ENCODE results near the gene TDRD12. TPM values are rescaled to one million over a fixed set of nuclear protein-coding genes. Genes with fewer than 3 reads are reported as not detected.

Gene TDRD12
- total RNA-seq, 1 experiment from 2014 or later = 1.3 TPM

- CTCF ChIA-PET = interaction anchor here (1.6 to 1.9 kb wide), 2 partner anchors 12 to 38 kb away, joined by 7 to 8 read pairs; no protein-coding TSS in a partner anchor
- H3K36me3 Mint-ChIP-seq = no peaks in the 10 kb centered on the region
- no peaks in the 10 kb centered on the region for H3K4me1 Mint-ChIP-seq
- DNase-seq (ENCODE audit: low spot score) (no peak), ATAC-seq (no peak)
- H3K27ac Mint-ChIP-seq = no peak overlapping the region
- H3K9me3 Mint-ChIP-seq = no peaks in the 10 kb centered on the region
- TF ChIP-seq GRHL2 (CRISPR knock-in tag; IDR thresholded peaks at IDR 0.05; ENCODE audit: insufficient replicate concordance, severe bottlenecking) (no peak), CBFB (CRISPR knock-in tag; IDR thresholded peaks at IDR 0.05; ENCODE audit: low read depth) (no peak), TP53 (CRISPR knock-in tag; IDR thresholded peaks at IDR 0.05) (no peak), RELA (CRISPR knock-in tag; IDR thresholded peaks at IDR 0.05; ENCODE audit: borderline replicate concordance) (no peak), KAT7 (CRISPR knock-in tag; IDR thresholded peaks at IDR 0.05; ENCODE audit: borderline replicate concordance) (no peak), NFE2L1 (CRISPR knock-in tag; IDR thresholded peaks at IDR 0.05) (no peak), NR1H2 (CRISPR knock-in tag; IDR thresholded peaks at IDR 0.05) (no peak), CTCF (IDR thresholded peaks at IDR 0.05) (no peak), OVOL2 (CRISPR knock-in tag; IDR thresholded peaks at IDR 0.05; ENCODE audit: borderline replicate concordance) (no peak), JUN (CRISPR knock-in tag; IDR thresholded peaks at IDR 0.05) (no peak), ZNF425 (CRISPR knock-in tag; conservative IDR thresholded peaks at IDR 0.05) (no peak), ATF3 (CRISPR knock-in tag; conservative IDR thresholded peaks at IDR 0.05) (no peak), ATF6 (CRISPR knock-in tag; IDR thresholded peaks at IDR 0.05) (no peak), SMAD3 (CRISPR knock-in tag; IDR thresholded peaks at IDR 0.05; ENCODE audit: borderline replicate concordance) (no peak), JAZF1 (CRISPR knock-in tag; IDR thresholded peaks at IDR 0.05) (no peak)
- H3K4me3 Mint-ChIP-seq = no peak overlapping the region
- POLR2A ChIA-PET = no interaction called here
- no peaks in the 10 kb centered on the region for H3K27me3 Mint-ChIP-seq (ENCODE audit: low read depth)
These were observed 29.4 kb downstream of the TDRD12 start for GRCh38 chr19:32748948-32749347.

GRCh38 chr19:32749361-32749760 is 29.8 kb downstream of the TDRD12 start:
- Mint-ChIP-seq H3K4me3 (no peak overlapping the region), H3K27ac (no peak overlapping the region), H3K9me3 (no peaks in the 10 kb centered on the region), H3K27me3 (ENCODE audit: low read depth) (no peaks in the 10 kb centered on the region), H3K36me3 (no peaks in the 10 kb centered on the region), H3K4me1 (no peaks in the 10 kb centered on the region)
- DNase-seq (ENCODE audit: low spot score) (no peak), ATAC-seq (no peak)
- ChIA-PET CTCF (no interaction called here), POLR2A (no interaction called here)
- TF ChIP-seq SP1 (CRISPR knock-in tag; conservative IDR thresholded peaks at IDR 0.05) = no peak
- TF ChIP-seq SOX15 (CRISPR knock-in tag; IDR thresholded peaks at IDR 0.05) = no peak
- TF ChIP-seq CBFB (CRISPR knock-in tag; IDR thresholded peaks at IDR 0.05; ENCODE audit: low read depth) = no peak

GRCh38 chr19:32750441-32751055 is 31.0 kb downstream of the TDRD12 start:
- Mint-ChIP-seq H3K27ac (no peak overlapping the region), H3K27me3 (ENCODE audit: low read depth) (no peaks in the 10 kb centered on the region), H3K4me3 (no peak overlapping the region), H3K9me3 (peaks cover 5% of the 10 kb centered on the region; the same call in 1 of the 2 replicates), H3K36me3 (no peaks in the 10 kb centered on the region), H3K4me1 (no peaks in the 10 kb centered on the region)
- ATAC-seq (no peak), DNase-seq (ENCODE audit: low spot score) (no peak)
- POLR2A ChIA-PET = no interaction called here
- CTCF ChIA-PET = no interaction called here
- TF ChIP-seq PREB (CRISPR knock-in tag; IDR thresholded peaks at IDR 0.05; ENCODE audit: borderline replicate concordance) (no peak), MYBL2 (CRISPR knock-in tag; IDR thresholded peaks at IDR 0.05) (no peak), ZBTB21 (CRISPR knock-in tag; IDR thresholded peaks at IDR 0.05; ENCODE audit: borderline replicate concordance) (no peak), ZNF671 (CRISPR knock-in tag; IDR thresholded peaks at IDR 0.05) (no peak), HMGXB4 (CRISPR knock-in tag; IDR thresholded peaks at IDR 0.05) (no peak), TEAD1 (CRISPR knock-in tag; IDR thresholded peaks at IDR 0.05) (no peak), ZMAT4 (CRISPR knock-in tag; IDR thresholded peaks at IDR 0.05) (no peak)
